Osteoblast (primary cell): ENCODE measurements around the gene ILF2. TPM values are rescaled to one million over a fixed set of nuclear protein-coding genes. Genes with fewer than 3 reads are reported as not detected.

Source experiments
- DNase-seq: peaks from one replicate; pipeline ENCODE4 v3.0.0; 2011; ENCODE audit warnings: low spot score, mixed read lengths; ENCODE audit not compliant: insufficient read length; ENCODE audit errors: missing footprints
- H2AFZ ChIP-seq: 2 replicates; pipeline ENCODE4 v1.6.0; 2011; ENCODE audit warnings: mild to moderate bottlenecking, low read length
- H3K27ac ChIP-seq: 2 replicates; pipeline ENCODE4 v1.5.1; 2011; ENCODE audit warnings: mild to moderate bottlenecking, low read depth, low read length, moderate library complexity
- H3K27me3 ChIP-seq: 2 replicates; pipeline ENCODE4 v1.6.0; 2012; ENCODE audit warnings: mild to moderate bottlenecking, control low read depth, inconsistent platforms, low read length, moderate library complexity; ENCODE audit not compliant: insufficient read depth
- H3K36me3 ChIP-seq: 2 replicates; pipeline ENCODE4 v1.5.1; 2011; ENCODE audit warnings: mild to moderate bottlenecking, low read length, control low read depth, moderate library complexity; ENCODE audit not compliant: insufficient read depth
- H3K4me1 ChIP-seq: 2 replicates; pipeline ENCODE4 v1.5.1; 2011; ENCODE audit warnings: mild to moderate bottlenecking, low read length, control low read depth, moderate library complexity; ENCODE audit not compliant: insufficient read depth
- H3K4me2 ChIP-seq: 2 replicates; pipeline ENCODE4 v1.6.0; 2011; ENCODE audit warnings: mild to moderate bottlenecking, low read length; ENCODE audit not compliant: insufficient read depth
- H3K4me3 ChIP-seq: fragments of 200-600 bp; sonication (generic); 3 replicates; pipeline ENCODE4 v1.5.1; 2012; ENCODE audit warnings: mild to moderate bottlenecking, low read length, inconsistent platforms; ENCODE audit not compliant: insufficient read depth
- H3K79me2 ChIP-seq: 2 replicates; pipeline ENCODE4 v1.6.0; 2012; ENCODE audit warnings: mild to moderate bottlenecking, low read length, control low read depth, inconsistent platforms; ENCODE audit not compliant: insufficient read depth
- H3K9me3 ChIP-seq: 2 replicates; pipeline ENCODE4 v1.5.1; 2011; ENCODE audit warnings: low read depth, low read length, control low read depth
- H4K20me1 ChIP-seq: 2 replicates; pipeline ENCODE4 v1.6.0; 2012; ENCODE audit warnings: mild to moderate bottlenecking, low read length, control low read depth; ENCODE audit not compliant: insufficient read depth
- total RNA-seq: library from RNA; depleted of rRNA; stranded (reverse); fragments of >200 nt; gene quantifications from 2 replicates; pipeline ENCODE4 v1.2.3, GENCODE V29; 2012
- TF ChIP-seq, protein P1 (sequence below): IDR thresholded peaks from 2 replicates; pipeline ENCODE4 v1.5.1; 2011; ENCODE audit warnings: mild to moderate bottlenecking, low read depth, low read length, moderate library complexity; ENCODE audit errors: extremely low read depth

ILF2 gene
- total RNA-seq, 1 donor = 130 TPM

DNA sequence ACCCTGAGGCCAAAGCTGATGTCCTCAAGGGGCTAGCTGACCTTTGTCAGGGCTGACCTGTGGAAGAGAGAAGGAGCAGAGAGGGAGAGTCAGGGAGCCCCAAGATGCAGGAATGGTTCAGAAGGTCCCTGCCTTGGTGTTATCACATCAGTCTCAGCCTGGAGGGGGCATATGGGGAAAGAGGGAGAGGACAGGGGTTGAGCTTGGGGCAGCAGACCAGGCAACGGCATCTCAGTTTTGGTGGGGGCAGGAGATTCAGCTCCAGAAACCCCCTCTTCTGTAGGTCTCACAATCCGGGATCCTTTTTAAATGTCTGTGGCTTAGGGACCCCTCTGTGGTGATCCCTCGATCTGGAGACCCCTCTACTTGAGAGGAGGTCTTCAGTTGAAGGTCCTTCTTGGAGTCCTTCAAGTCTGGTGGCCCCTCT, 44.3 kb downstream of the ILF2 start:
- Histone ChIP-seq H3K27me3 (no peaks in the 10 kb centered on the region), H3K9me3 (no peaks in the 10 kb centered on the region), H3K36me3 (peaks cover 45% of the 10 kb centered on the region), H3K4me1 (peaks cover 40% of the 10 kb centered on the region), H4K20me1 (no peaks in the 10 kb centered on the region), H3K27ac (peak overlapping the region; percentile 95), H2AFZ (peak overlapping the region; percentile 90), H3K4me2 (peak overlapping the region; percentile 100), H3K79me2 (peaks cover 42% of the 10 kb centered on the region), H3K4me3 (peak overlapping the region; percentile 91)
- TF ChIP-seq, protein P1, sequence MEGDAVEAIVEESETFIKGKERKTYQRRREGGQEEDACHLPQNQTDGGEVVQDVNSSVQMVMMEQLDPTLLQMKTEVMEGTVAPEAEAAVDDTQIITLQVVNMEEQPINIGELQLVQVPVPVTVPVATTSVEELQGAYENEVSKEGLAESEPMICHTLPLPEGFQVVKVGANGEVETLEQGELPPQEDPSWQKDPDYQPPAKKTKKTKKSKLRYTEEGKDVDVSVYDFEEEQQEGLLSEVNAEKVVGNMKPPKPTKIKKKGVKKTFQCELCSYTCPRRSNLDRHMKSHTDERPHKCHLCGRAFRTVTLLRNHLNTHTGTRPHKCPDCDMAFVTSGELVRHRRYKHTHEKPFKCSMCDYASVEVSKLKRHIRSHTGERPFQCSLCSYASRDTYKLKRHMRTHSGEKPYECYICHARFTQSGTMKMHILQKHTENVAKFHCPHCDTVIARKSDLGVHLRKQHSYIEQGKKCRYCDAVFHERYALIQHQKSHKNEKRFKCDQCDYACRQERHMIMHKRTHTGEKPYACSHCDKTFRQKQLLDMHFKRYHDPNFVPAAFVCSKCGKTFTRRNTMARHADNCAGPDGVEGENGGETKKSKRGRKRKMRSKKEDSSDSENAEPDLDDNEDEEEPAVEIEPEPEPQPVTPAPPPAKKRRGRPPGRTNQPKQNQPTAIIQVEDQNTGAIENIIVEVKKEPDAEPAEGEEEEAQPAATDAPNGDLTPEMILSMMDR = no peak
- peak; percentile 72 for DNase-seq

DNA sequence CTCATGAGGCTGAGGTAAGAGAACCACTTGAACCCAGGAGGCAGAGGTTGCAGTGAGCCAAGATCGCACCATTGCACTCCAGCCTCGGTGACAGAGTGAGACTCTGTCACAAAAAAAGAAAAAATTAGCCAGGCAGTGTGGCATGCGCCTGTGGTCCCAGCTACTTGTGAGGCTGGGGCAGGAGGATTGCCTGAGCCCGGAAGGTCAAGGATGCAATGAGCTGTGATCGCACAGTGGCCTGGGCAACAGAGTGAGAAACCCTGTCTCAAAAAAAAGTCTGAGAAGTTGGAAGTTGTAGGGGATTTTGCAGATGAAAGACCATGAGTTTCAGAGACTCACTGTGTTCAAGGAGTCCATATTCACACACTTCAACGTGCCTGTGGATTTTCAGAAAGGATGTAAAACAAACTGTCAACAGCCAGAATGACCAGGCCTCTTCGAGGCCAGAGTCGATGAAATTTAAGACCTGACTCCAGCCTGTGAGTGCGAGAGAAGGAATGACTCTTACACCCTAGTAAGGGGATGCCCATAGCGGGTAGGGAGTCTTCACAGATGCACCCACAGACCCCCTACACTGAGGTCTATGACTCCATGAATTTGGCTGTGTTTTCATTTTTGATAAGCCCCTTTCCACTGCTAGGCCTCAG, 45.7 kb downstream of the ILF2 start:
- Histone ChIP-seq H3K4me3 (peak overlapping the region; percentile 91), H3K27me3 (no peaks in the 10 kb centered on the region), H3K4me1 (peaks cover 40% of the 10 kb centered on the region), H3K27ac (peak overlapping the region; percentile 53), H3K4me2 (peak overlapping the region; percentile 100), H3K9me3 (no peaks in the 10 kb centered on the region), H2AFZ (no peak overlapping the region), H4K20me1 (peaks cover 2% of the 10 kb centered on the region), H3K36me3 (peaks cover 56% of the 10 kb centered on the region), H3K79me2 (peaks cover 42% of the 10 kb centered on the region)
- DNase-seq = peak; percentile 71
- TF ChIP-seq, protein P1 = no peak

DNA sequence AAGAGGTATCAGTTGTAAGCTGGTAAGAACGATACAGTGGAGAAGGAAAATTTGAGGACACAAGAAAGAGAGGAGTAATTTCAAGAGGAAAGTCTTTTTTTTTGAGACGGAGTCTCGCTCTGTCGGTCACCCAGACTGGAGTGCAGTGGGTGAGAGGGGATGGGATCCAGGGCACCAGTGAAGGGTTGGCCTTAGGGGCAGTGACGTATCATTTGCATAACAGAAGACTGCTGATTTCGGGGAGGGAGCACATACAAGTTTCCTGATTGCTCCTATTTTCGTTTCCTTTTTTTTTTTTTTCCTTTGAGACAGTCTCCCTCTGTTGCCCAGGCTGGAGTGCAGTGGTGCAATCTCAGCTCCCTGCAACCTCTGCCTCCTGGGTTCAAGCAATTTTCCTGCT, 47.7 kb downstream of the ILF2 start:
- no peak overlapping the region for H3K4me3 ChIP-seq
- TF ChIP-seq, protein P1 = no peak
- no peaks in the 10 kb centered on the region for H3K9me3 ChIP-seq
- H4K20me1 ChIP-seq = peaks cover 2% of the 10 kb centered on the region
- H3K4me1 ChIP-seq = peaks cover 36% of the 10 kb centered on the region
- H2AFZ ChIP-seq = no peak overlapping the region
- peaks cover 42% of the 10 kb centered on the region for H3K79me2 ChIP-seq
- DNase-seq = no peak
- no peaks in the 10 kb centered on the region for H3K27me3 ChIP-seq
- no peak overlapping the region for H3K4me2 ChIP-seq
- H3K36me3 ChIP-seq = peaks cover 74% of the 10 kb centered on the region
- H3K27ac ChIP-seq = no peak overlapping the region

DNA sequence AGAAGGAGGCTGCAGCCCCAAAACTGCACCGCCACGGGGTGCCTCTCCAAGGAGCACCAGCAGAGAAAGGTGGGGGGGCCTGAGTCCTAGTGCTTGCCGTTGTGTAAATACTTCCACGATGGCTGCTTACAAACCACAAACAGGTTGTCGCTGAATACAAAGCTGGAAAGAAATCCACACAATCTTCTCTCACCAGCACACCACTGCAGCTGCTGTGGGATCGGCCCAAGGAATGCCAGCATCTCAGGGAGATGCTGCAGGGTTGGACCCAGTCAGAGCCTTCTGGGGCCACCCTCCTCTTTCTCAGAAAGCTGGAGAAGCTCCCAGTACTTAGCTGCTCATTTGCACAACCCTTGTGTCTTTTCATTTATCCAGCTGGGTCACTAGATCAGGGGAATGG, 51.6 kb downstream of the ILF2 start:
- TF ChIP-seq, protein P1 = no peak
- no peak for DNase-seq
- Histone ChIP-seq H3K4me3 (no peak overlapping the region), H3K9me3 (no peaks in the 10 kb centered on the region), H3K4me2 (no peak overlapping the region), H3K27me3 (no peaks in the 10 kb centered on the region), H2AFZ (no peak overlapping the region), H4K20me1 (peaks cover 2% of the 10 kb centered on the region), H3K79me2 (peaks cover 15% of the 10 kb centered on the region), H3K36me3 (peaks cover 59% of the 10 kb centered on the region), H3K4me1 (peaks cover 8% of the 10 kb centered on the region), H3K27ac (no peak overlapping the region)
